ENCODE measurements around the gene WDR37.
"Not testable (repeated sequence)": the region's sequence is repeated elsewhere in the genome, so short reads cannot be mapped to it uniquely, and the experiment has no call there.

WDR37 gene

GRCh38 chr10:1057106-1057657 is 997 bp downstream of the WDR37 start:
- H3K27ac ChIP-seq (ENCODE audit: low read length) = peak overlapping the region; percentile 95
- H3K36me3 ChIP-seq (ENCODE audit: control insufficient read depth in 1 of 2, insufficient read depth in 2 of 2, low read length in 2 of 2) = peaks cover 8 to 10% of the 10 kb centered on the region in 2 donors
- no peaks in the 10 kb centered on the region for H3K27me3 ChIP-seq (ENCODE audit: low read depth, low read length)
- no peaks in the 10 kb centered on the region for H3K9me3 ChIP-seq (ENCODE audit: control insufficient read depth in 1 of 2, low read length in 2 of 2)
- H3K4me1 ChIP-seq (ENCODE audit: control insufficient read depth in 1 of 2, insufficient read depth in 2 of 2, low read length in 2 of 2) = peaks cover 7 to 36% of the 10 kb centered on the region in 2 donors
- peak overlapping the region; percentile 86 to 98 for H3K4me3 ChIP-seq (ENCODE audit: low read depth in 1 of 2, low read length in 2 of 2)

GRCh38 chr10:1058017-1058416 is 1.8 kb downstream of the WDR37 start:
- peaks cover 7 to 8% of the 10 kb centered on the region in 2 donors for H3K36me3 ChIP-seq (ENCODE audit: control insufficient read depth in 1 of 2, insufficient read depth in 2 of 2, low read length in 2 of 2)
- peaks cover 7 to 36% of the 10 kb centered on the region in 2 donors for H3K4me1 ChIP-seq (ENCODE audit: control insufficient read depth in 1 of 2, insufficient read depth in 2 of 2, low read length in 2 of 2)
- H3K4me3 ChIP-seq (ENCODE audit: low read depth in 1 of 2, low read length in 2 of 2) = peak overlapping the region in 1 of 2 donors; percentile 98
- no peaks in the 10 kb centered on the region for H3K9me3 ChIP-seq (ENCODE audit: control insufficient read depth in 1 of 2, low read length in 2 of 2)
- no peaks in the 10 kb centered on the region for H3K27me3 ChIP-seq (ENCODE audit: low read depth, low read length)
- no peak overlapping the region for H3K27ac ChIP-seq (ENCODE audit: low read length)

- H3K4me3 ChIP-seq (ENCODE audit: low read depth in 1 of 2, low read length in 2 of 2) = no peak overlapping the region
- no peak overlapping the region for H3K27ac ChIP-seq (ENCODE audit: low read length)
- peaks cover 5 to 23% of the 10 kb centered on the region in 2 donors for H3K4me1 ChIP-seq (ENCODE audit: control insufficient read depth in 1 of 2, insufficient read depth in 2 of 2, low read length in 2 of 2)
- H3K27me3 ChIP-seq (ENCODE audit: low read depth, low read length) = no peaks in the 10 kb centered on the region
- H3K9me3 ChIP-seq (ENCODE audit: control insufficient read depth in 1 of 2, low read length in 2 of 2) = no peaks in the 10 kb centered on the region
- H3K36me3 ChIP-seq (ENCODE audit: control insufficient read depth in 1 of 2, insufficient read depth in 2 of 2, low read length in 2 of 2) = peaks cover 0 to 15% of the 10 kb centered on the region in 2 donors
These were observed 3.7 kb downstream of the WDR37 start for GRCh38 chr10:1059902-1060301.

- peaks cover 0 to 12% of the 10 kb centered on the region in 2 donors for H3K36me3 ChIP-seq (ENCODE audit: control insufficient read depth in 1 of 2, insufficient read depth in 2 of 2, low read length in 2 of 2)
- no peak overlapping the region for H3K4me3 ChIP-seq (ENCODE audit: low read depth in 1 of 2, low read length in 2 of 2)
- H3K27ac ChIP-seq (ENCODE audit: low read length) = no peak overlapping the region
- no peaks in the 10 kb centered on the region for H3K9me3 ChIP-seq (ENCODE audit: control insufficient read depth in 1 of 2, low read length in 2 of 2)
- H3K27me3 ChIP-seq (ENCODE audit: low read depth, low read length) = no peaks in the 10 kb centered on the region
- H3K4me1 ChIP-seq (ENCODE audit: control insufficient read depth in 1 of 2, insufficient read depth in 2 of 2, low read length in 2 of 2) = peaks cover 0 to 14% of the 10 kb centered on the region in 2 donors
These were observed 6.0 kb downstream of the WDR37 start for GRCh38 chr10:1061930-1062774.

- H3K4me1 ChIP-seq (ENCODE audit: control insufficient read depth in 1 of 2, insufficient read depth in 2 of 2, low read length in 2 of 2) = peaks cover 0 to 2% of the 10 kb centered on the region in 2 donors
- H3K27ac ChIP-seq (ENCODE audit: low read length) = no peak overlapping the region
- H3K27me3 ChIP-seq (ENCODE audit: low read depth, low read length) = no peaks in the 10 kb centered on the region
- peaks cover 0 to 12% of the 10 kb centered on the region in 2 donors for H3K36me3 ChIP-seq (ENCODE audit: control insufficient read depth in 1 of 2, insufficient read depth in 2 of 2, low read length in 2 of 2)
- H3K4me3 ChIP-seq (ENCODE audit: low read depth in 1 of 2, low read length in 2 of 2) = no peak overlapping the region
- H3K9me3 ChIP-seq (ENCODE audit: control insufficient read depth in 1 of 2, low read length in 2 of 2) = no peaks in the 10 kb centered on the region
These were observed 7.2 kb downstream of the WDR37 start for GRCh38 chr10:1063232-1063865.

GRCh38 chr10:1064964-1065247 is 8.7 kb downstream of the WDR37 start:
- Histone ChIP-seq H3K4me3 (ENCODE audit: low read depth in 1 of 2, low read length in 2 of 2) (no peak overlapping the region), H3K27me3 (ENCODE audit: low read depth, low read length) (no peaks in the 10 kb centered on the region)

GRCh38 chr10:1066734-1067133 is 10.5 kb downstream of the WDR37 start:
- not testable (repeated sequence) for H3K27ac ChIP-seq (ENCODE audit: low read length); H3K27me3 ChIP-seq (ENCODE audit: low read depth, low read length); H3K4me1 ChIP-seq (ENCODE audit: control insufficient read depth in 1 of 2, insufficient read depth in 2 of 2, low read length in 2 of 2)

More at GRCh38 chr10:1064964-1065247, 8.7 kb downstream of the WDR37 start:
- Histone ChIP-seq H3K36me3 (ENCODE audit: control insufficient read depth in 1 of 2, insufficient read depth in 2 of 2, low read length in 2 of 2) (peaks cover 0 to 12% of the 10 kb centered on the region in 2 donors), H3K9me3 (ENCODE audit: control insufficient read depth in 1 of 2, low read length in 2 of 2) (no peaks in the 10 kb centered on the region), H3K27ac (ENCODE audit: low read length) (no peak overlapping the region), H3K4me1 (ENCODE audit: control insufficient read depth in 1 of 2, insufficient read depth in 2 of 2, low read length in 2 of 2) (no peaks in the 10 kb centered on the region)

GRCh38 chr10:1068380-1069361 is 12.5 kb downstream of the WDR37 start:
- H3K27ac ChIP-seq (ENCODE audit: low read length) = no peak overlapping the region
- H3K36me3 ChIP-seq (ENCODE audit: control insufficient read depth in 1 of 2, insufficient read depth in 2 of 2, low read length in 2 of 2) = peaks cover 6 to 21% of the 10 kb centered on the region in 2 donors
- no peaks in the 10 kb centered on the region for H3K27me3 ChIP-seq (ENCODE audit: low read depth, low read length)
- H3K4me1 ChIP-seq (ENCODE audit: control insufficient read depth in 1 of 2, insufficient read depth in 2 of 2, low read length in 2 of 2) = no peaks in the 10 kb centered on the region
- no peaks in the 10 kb centered on the region for H3K9me3 ChIP-seq (ENCODE audit: control insufficient read depth in 1 of 2, low read length in 2 of 2)
- H3K4me3 ChIP-seq (ENCODE audit: low read depth in 1 of 2, low read length in 2 of 2) = no peak overlapping the region

More at GRCh38 chr10:1066734-1067133, 10.5 kb downstream of the WDR37 start:
- H3K9me3 ChIP-seq (ENCODE audit: control insufficient read depth in 1 of 2, low read length in 2 of 2); H3K4me3 ChIP-seq (ENCODE audit: low read depth in 1 of 2, low read length in 2 of 2): not testable (repeated sequence)
- H3K36me3 ChIP-seq (ENCODE audit: control insufficient read depth in 1 of 2, insufficient read depth in 2 of 2, low read length in 2 of 2) = peaks cover 0 to 12% of the 10 kb centered on the region in 2 donors

DNA sequence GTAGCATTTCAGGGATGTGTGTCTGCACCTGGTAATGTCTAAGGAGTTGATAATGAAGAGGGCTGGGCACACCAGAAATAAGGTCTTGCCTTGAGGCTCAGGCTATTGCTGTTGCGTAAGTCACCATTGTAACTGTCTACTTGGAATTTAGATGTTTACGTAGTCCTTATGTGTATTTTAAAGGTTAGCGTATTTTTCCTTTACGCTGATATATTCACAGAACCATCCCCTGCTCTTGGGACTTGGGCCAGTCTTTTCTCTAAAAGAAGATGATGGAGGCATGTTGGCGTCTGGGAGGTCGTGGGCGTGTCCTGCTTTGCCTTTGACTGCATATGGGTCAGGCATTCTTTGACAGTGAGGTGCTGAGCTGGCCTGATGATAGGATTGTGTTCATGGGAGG is 14.7 kb downstream of the WDR37 start:
- Histone ChIP-seq H3K27me3 (ENCODE audit: low read depth, low read length) (no peaks in the 10 kb centered on the region), H3K4me1 (ENCODE audit: control insufficient read depth in 1 of 2, insufficient read depth in 2 of 2, low read length in 2 of 2) (no peaks in the 10 kb centered on the region), H3K36me3 (ENCODE audit: control insufficient read depth in 1 of 2, insufficient read depth in 2 of 2, low read length in 2 of 2) (peaks cover 15 to 28% of the 10 kb centered on the region in 2 donors), H3K27ac (ENCODE audit: low read length) (no peak overlapping the region), H3K4me3 (ENCODE audit: low read depth in 1 of 2, low read length in 2 of 2) (no peak overlapping the region), H3K9me3 (ENCODE audit: control insufficient read depth in 1 of 2, low read length in 2 of 2) (no peaks in the 10 kb centered on the region)

DNA sequence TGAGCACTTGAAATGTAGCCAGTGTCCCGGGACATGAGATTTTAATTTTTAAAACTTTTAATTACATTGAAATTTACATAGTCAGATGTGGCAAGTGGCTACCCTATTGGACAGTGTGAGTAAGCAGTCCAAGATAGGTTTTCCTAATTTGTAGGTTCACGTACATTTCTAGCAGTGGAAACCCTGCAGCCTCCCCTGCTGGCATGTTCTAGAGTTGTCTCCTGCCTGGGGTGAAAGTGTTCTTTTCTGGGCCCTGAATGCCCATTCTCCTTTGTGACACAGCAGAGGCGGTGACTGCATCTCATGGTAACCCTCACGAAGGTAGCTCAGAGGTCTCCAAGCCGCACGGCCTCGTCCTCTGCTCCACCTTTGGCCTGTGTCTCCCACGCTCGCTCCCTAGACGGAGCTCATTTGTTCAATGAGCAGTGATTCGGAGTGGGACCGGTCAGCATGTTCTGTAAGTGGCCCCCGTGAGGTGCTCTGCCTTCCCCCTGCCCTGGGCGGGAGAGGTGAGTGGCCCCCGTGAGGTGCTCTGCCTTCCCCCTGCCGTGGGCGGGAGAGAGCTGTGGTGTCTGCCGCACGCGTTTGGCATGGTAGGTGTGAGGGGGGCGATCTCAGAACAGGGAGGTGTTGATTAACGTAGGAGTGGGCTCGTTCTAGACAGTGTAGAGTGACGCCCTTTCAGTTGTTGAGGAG is 18.0 kb downstream of the WDR37 start:
- Histone ChIP-seq H3K27me3 (ENCODE audit: low read depth, low read length) (no peaks in the 10 kb centered on the region), H3K27ac (ENCODE audit: low read length) (no peak overlapping the region), H3K36me3 (ENCODE audit: control insufficient read depth in 1 of 2, insufficient read depth in 2 of 2, low read length in 2 of 2) (peaks cover 17 to 39% of the 10 kb centered on the region in 2 donors), H3K9me3 (ENCODE audit: control insufficient read depth in 1 of 2, low read length in 2 of 2) (no peaks in the 10 kb centered on the region), H3K4me1 (ENCODE audit: control insufficient read depth in 1 of 2, insufficient read depth in 2 of 2, low read length in 2 of 2) (no peaks in the 10 kb centered on the region), H3K4me3 (ENCODE audit: low read depth in 1 of 2, low read length in 2 of 2) (no peak overlapping the region)

Measured in muscle layer of duodenum (tissue), 2 donors.